ENCODE results near the gene DMXL1.
"Not testable (repeated sequence)": the region's sequence is repeated elsewhere in the genome, so short reads cannot be mapped to it uniquely, and the experiment has no call there.

The DMXL1 gene

DNA sequence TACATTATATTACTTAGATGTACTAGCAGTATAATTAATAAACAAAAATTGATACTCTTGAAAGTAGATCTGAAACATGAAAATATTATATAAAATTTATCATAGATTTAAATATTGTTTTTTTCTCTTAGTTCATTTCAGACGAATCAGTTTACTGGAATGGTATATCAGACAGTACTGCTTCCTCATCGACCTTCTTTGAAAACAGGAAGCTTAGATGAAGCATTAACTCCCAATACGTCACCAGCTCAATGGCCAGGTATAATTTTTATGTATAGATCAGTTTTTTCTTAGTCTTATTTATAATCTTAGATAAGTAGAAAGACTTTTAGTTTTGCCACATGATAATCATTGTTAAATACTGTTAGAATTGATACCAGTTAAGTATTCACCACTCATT is 106.3 kb downstream of the DMXL1 start:
- TF ChIP-seq, protein P1, sequence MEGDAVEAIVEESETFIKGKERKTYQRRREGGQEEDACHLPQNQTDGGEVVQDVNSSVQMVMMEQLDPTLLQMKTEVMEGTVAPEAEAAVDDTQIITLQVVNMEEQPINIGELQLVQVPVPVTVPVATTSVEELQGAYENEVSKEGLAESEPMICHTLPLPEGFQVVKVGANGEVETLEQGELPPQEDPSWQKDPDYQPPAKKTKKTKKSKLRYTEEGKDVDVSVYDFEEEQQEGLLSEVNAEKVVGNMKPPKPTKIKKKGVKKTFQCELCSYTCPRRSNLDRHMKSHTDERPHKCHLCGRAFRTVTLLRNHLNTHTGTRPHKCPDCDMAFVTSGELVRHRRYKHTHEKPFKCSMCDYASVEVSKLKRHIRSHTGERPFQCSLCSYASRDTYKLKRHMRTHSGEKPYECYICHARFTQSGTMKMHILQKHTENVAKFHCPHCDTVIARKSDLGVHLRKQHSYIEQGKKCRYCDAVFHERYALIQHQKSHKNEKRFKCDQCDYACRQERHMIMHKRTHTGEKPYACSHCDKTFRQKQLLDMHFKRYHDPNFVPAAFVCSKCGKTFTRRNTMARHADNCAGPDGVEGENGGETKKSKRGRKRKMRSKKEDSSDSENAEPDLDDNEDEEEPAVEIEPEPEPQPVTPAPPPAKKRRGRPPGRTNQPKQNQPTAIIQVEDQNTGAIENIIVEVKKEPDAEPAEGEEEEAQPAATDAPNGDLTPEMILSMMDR (IDR thresholded peaks at IDR 0.05; ENCODE audit: borderline replicate concordance, insufficient read depth, low read depth, low read length): no peak
- no peak overlapping the region for H3K4me3 ChIP-seq (ENCODE audit: low read depth, low read length)

DNA sequence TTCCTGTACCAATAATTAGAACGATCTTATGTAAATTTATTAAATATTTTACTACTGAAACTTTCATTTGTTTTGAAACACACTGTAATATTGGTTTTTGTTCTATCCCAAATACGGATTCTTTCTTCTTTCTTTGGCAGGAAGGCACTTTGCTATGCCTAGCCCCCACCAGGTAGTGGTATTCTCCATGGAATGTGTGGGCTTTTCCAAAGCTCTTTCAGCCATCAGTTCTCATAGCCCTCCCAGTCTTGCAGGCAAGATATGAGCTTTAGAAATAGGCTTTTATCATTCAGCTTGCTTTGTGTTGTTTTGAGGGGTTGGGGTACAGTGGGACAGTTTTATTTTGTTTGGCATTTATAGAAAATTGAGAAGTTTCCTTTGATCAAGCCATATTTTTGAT is 107.5 kb downstream of the DMXL1 start:
- H3K4me3 ChIP-seq (ENCODE audit: low read depth, low read length): no peak overlapping the region
- TF ChIP-seq, protein P1 (IDR thresholded peaks at IDR 0.05; ENCODE audit: borderline replicate concordance, insufficient read depth, low read depth, low read length): no peak

DNA sequence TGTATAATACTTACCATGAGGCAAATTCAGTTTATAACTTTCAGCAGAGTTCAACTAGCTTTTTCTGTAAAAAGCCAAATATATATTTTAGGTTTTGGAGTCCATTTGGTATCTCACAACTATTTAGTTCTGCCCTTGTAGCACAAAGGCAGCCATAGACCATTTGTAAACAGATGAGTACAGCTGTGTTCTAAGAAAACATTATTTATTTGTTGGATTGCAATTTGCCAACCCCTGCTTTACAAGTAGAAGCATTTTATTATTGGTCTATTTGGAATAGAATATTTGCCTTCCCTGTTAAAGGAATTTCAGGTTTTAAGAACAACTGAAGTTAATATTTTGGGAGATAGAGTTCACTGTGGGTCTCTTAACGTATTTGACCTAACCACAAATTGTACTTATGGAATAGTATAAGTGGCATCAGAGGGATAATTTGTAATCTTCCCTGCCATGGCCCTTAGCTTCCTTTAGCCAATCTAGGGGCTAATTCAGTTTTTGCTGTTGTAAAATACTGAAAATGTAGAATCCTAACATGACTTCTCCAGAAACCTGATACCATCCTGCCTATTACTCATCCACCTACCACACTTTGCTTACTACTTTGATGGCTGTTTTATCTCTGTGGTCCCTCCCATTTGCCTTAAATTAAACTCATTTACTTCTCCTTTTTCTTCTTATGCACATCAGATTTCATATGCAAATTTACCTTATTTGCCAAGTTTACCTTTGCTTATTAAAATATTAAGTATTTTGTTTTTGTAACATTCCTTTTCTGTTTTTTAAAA is 109.2 kb downstream of the DMXL1 start:
- TF ChIP-seq, protein P1 (IDR thresholded peaks at IDR 0.05; ENCODE audit: borderline replicate concordance, insufficient read depth, low read depth, low read length): no peak

DNA sequence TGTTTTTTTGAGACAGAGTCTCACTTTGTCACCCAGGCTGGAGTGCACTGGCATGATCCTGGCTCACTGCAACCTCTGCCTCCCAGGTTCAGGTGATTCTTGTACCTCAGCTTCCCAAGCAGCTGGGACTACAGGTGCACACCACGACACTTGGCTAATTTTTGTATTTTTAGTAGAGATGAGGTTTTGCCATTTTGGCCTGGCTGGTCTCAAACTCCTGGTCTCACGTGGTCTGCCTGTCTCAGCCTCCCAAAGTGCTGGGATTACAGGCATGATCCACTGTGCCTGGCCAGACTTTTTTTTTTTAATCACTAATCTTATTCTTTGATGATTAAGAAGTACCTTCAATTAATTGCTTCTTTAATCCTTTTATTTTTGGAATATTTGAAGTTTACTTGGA is 114.6 kb downstream of the DMXL1 start:
- not testable (repeated sequence) for H3K4me3 ChIP-seq (ENCODE audit: low read depth, low read length)

More for the DNA sequence above, 109.2 kb downstream of the DMXL1 start:
- no peak overlapping the region for H3K4me3 ChIP-seq (ENCODE audit: low read depth, low read length)

DNA sequence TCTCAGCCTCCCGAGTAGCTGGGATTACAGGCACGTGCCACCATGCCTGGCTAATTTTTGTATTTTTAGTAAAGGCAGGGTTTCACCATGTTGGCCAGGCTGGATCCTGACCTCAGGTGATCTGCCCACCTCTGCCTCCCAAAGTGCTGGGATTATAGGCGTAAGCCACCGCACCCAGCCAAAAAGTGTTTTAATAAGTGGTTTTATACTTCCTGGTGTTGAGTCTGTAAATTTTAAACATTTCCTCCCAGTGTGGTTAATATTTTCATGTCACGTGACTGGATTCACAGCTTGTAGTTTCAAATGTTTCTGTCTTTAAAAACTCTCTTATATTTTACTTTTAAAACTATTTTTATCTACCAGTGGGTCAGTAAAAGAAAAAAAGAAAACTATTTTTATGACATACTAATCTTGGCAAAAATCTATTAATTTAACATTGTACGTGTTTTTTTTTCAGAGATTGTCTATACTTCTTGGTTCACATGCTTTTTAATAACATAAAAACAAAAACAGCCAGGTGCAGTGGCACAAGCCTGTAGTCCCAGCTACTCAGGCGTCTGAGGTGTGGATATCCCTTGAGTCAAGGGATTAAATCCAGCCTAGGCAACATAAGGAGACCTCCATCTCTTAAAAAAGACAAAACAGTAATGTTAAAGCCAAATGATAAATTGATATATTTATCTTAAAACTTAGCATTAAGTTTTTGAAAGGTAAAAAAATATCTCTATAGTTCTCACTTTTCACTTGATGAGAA is 117.1 kb downstream of the DMXL1 start:
- TF ChIP-seq, protein P1 (IDR thresholded peaks at IDR 0.05; ENCODE audit: borderline replicate concordance, insufficient read depth, low read depth, low read length): no peak
- H3K4me3 ChIP-seq (ENCODE audit: low read depth, low read length): no peak overlapping the region

DNA sequence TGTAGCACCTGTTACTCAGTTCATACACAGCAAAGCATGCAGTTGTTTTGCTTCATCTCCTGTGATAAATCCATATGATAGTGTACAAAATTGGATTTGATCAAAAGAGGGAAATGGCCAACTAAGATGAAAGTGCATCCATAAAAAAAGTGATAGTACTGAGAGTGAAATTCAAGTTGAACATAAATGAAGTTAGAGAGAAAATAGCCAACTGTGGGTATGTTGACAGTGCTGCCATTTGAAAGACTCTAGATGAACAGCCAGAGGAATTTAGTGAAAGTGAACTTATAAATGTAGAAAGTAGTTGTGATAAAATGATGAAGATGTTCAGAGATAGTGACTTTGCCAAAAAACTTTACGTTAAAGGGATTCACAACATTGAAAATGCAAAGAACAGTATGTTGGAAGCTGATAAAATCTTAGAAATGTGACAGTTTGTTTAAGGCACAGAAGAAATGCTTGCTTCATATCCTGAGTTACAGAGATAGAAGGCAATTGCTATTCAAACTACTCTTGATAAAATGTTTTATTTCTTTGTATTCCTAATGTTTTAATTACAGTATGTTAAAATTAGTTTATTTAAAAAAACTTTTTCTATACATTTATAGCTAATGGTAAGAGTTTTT is 119.7 kb downstream of the DMXL1 start:
- TF ChIP-seq, protein P1 (IDR thresholded peaks at IDR 0.05; ENCODE audit: borderline replicate concordance, insufficient read depth, low read depth, low read length): no peak
- H3K4me3 ChIP-seq (ENCODE audit: low read depth, low read length): no peak overlapping the region

DNA sequence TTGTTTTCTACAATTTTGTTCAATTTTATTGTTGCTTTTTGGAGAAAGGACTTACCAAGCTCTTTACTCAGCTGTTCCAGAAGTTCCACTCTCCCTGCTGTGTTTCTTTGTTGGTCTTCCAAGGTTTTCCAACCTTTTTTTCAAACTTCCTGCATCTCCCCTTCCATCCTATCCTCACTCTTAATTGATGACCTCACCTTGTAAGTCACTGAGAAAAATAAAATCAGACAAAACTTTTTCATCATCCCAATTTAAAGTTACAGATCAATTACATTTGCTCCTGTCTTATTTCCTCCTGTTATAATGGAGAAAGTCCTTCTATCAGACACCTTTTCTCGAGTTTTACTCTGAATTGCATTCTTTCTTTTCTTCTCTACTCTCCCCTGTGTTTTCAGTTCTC is 121.1 kb downstream of the DMXL1 start:
- no peak overlapping the region for H3K4me3 ChIP-seq (ENCODE audit: low read depth, low read length)
- TF ChIP-seq, protein P1 (IDR thresholded peaks at IDR 0.05; ENCODE audit: borderline replicate concordance, insufficient read depth, low read depth, low read length): no peak
